Hematopoietic multipotent progenitor cell treated with erythropoietin and hydrocortisone succinate and interleukin-3 and kit ligand, for 8 days (in vitro differentiated cells): ENCODE results near the gene PKD1L1.
A peak's percentile ranks its signal among the peaks of the same experiment; 100 is the strongest.
"Not testable (repeated sequence)": the region's sequence is repeated elsewhere in the genome, so short reads cannot be mapped to it uniquely, and the experiment has no call there.

ENCODE experiments used
- DNase-seq: peaks from one replicate; pipeline ENCODE4 v3.0.0-alpha.2; 2015

Gene PKD1L1

GRCh38 chr7:47954231-47954911 lies 6.1 kb upstream of the PKD1L1 start:
- no peak for DNase-seq

GRCh38 chr7:47953822-47954221 lies 5.6 kb upstream of the PKD1L1 start:
- DNase-seq = no peak

GRCh38 chr7:47952224-47952623 lies 4.0 kb upstream of the PKD1L1 start:
- DNase-seq = no peak

GRCh38 chr7:47951374-47951773 lies 3.1 kb upstream of the PKD1L1 start:
- DNase-seq = no peak

- DNase-seq = no peak
Observed at GRCh38 chr7:47950714-47951113, 2.4 kb upstream of the PKD1L1 start.

GRCh38 chr7:47949703-47950102 lies 1.4 kb upstream of the PKD1L1 start:
- no peak for DNase-seq

GRCh38 chr7:47947355-47947749 lies 914 bp downstream of the PKD1L1 start:
- DNase-seq = no peak

GRCh38 chr7:47946581-47947354 lies 1.5 kb downstream of the PKD1L1 start:
- no peak for DNase-seq

GRCh38 chr7:47945261-47946015 lies 2.8 kb downstream of the PKD1L1 start:
- DNase-seq = peak; percentile 78

- no peak for DNase-seq
Observed at GRCh38 chr7:47944536-47945260, 3.6 kb downstream of the PKD1L1 start.

GRCh38 chr7:47943676-47944474 lies 4.4 kb downstream of the PKD1L1 start:
- DNase-seq = no peak

GRCh38 chr7:47942651-47943050 lies 5.6 kb downstream of the PKD1L1 start:
- not testable (repeated sequence) for DNase-seq

GRCh38 chr7:47942132-47942531 lies 6.1 kb downstream of the PKD1L1 start:
- no peak for DNase-seq

GRCh38 chr7:47941136-47941844 lies 7.0 kb downstream of the PKD1L1 start:
- DNase-seq = no peak

GRCh38 chr7:47940088-47941013 lies 7.9 kb downstream of the PKD1L1 start:
- DNase-seq = no peak

GRCh38 chr7:47939425-47940036 lies 8.7 kb downstream of the PKD1L1 start:
- DNase-seq = no peak

GRCh38 chr7:47938574-47939165 lies 9.6 kb downstream of the PKD1L1 start:
- DNase-seq = no peak

- no peak for DNase-seq
Observed at GRCh38 chr7:47937711-47938573, 10.3 kb downstream of the PKD1L1 start.
